ENCODE measurements around the gene PEAK1. TPM values are rescaled to one million over a fixed set of nuclear protein-coding genes. Genes with fewer than 3 reads are reported as not detected.

The PEAK1 gene
- total RNA-seq, 1 donor from 2014 or later = 69.3 TPM

DNA sequence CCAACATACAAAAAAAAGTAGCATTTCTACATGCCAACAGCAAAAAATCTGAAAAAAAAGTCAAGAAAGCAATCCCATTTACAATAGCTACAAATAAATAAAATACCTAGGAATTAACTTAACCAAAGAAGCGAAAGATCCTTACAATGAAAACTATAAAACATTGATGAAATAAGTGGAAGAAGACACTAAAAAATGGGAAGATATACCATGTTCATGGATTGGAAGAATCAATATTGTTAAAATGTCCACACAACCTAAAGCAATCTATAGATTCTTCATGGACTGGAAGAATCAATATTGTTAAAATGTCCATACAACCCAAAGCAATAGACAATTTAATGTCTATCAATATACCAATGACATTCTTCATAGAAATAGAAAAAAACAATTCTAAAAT, 21.0 kb downstream of the PEAK1 start:
- DNase-seq = no peak

DNA sequence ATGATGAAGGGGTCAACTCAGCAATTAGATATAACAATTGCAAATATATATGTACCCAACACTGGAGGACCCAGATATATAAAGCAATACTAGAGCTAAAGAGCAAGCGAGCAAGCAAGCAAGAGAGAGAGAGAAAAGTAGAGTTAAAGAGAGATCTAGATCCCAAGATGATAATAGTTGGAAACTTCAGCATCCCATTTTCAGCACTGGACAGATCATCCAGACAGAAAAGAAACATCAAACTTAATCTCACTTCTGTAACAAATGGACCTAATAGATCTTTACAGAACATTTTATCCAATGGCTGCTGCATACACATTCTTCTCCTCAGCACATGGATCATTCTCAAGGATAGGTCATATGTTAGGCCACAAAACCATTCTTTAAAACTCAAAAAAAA, 23.2 kb downstream of the PEAK1 start:
- no peak for DNase-seq

DNA sequence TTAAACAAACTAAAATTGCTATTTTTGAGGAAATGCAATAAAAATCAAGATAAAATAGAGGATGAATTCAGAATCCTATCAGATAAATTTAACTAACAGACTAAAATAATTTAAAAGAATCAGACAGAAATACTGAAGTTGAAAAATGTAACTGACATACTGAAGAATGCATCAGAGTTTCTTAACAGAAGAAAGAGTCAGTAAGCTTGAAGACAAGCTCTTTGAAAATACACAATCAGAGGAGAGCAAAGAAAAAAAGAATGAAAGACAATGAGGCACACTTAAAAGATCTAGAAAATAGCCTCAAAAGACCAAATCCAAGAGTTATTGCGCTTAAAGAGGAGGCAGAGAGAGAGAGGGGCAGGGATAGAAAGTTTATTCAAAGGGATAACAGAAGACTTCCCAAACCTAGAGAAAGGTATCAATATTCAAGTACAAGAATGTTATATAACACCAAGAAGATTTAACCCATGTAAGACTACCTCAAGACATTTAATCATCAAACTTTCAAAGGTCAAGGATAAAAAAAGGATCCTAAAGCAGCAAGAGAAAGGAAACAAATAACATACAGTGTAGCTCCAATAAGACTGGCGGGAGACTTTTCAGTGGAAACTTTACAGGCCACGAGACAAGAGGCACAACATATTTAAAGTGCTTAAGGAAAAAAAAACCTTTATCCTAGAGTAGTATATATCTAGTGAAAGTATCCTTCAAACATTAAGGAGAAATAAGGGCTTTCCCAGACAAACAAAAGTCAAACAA, 24.7 kb downstream of the PEAK1 start:
- no peak for DNase-seq

DNA sequence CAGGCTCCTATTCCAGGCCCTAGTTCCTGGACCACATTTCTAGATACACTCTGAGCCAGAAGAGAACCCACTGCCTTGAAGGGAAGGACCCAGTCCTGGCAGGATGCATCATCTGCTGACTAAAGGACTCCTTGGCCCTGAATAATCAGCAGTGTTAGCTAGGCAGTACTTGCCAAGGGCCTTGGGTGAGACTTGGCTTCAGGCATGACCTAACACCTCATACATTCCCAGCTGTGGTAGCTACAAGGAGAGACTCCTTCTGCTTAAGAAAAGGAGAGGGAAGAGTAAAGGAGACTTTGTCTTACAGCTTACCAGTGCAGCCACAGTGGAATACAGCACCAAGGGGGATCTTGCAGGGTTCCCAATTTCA, 26.4 kb downstream of the PEAK1 start:
- no peak for DNase-seq

DNA sequence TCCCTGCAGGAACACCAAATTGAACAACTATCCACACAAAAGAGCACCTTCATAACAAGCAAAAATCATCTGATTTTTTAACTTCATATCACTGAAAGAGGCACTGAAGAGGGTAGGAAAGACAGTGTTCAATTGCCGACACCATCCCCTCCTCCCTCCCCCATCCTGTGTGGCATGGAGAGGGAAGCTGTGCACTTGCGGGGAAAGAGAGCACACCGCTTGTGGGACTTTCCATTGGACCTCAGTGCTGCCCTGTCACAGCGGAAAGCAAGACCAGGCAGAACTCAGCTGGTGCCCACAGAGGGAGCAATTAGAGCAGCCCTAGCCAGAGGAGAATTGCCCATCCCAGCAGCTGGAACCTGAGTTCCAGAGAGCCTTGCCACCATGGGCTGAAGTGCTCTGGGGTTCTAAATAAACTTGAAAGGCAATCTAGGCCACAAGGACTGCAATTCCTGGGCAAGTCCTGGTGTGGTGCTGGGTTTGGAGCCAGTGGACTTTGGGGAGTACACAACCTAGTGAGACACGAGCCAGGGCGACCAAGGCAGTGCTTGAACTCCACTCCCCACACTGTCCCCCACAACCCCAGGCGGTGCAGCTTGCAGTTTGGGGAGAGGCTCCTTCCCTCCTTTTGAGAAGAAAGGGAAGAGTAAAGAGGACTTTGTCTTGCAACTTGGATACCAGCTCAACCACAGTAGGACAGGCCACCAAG, 27.0 kb downstream of the PEAK1 start:
- no peak for DNase-seq

DNA sequence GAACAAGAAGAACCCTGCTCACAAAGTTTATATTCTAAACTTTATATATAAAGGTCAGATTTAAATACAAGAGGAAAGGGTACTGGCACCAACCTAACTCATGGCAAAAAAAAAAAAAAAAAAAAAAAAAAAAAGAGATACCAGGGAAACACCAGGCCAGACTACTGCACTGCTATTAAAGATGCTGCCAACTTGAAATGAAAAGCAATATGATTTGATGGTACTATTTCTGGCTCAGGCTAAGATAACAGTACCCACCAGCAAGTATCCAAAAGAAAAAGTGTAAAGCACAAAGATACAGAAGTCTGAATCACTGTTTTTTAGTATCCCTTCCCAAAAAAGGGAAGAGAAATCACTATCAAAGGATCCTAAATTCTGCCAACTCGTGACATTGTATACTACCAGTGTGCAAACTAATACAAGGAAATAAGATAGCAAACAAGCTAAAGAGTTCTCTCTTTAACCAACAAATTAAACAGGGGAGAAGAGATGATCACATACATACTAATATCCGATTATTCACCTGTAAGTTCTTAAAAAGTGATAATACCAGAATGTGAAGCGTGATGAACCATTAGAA, 28.4 kb downstream of the PEAK1 start:
- DNase-seq = no peak

DNA sequence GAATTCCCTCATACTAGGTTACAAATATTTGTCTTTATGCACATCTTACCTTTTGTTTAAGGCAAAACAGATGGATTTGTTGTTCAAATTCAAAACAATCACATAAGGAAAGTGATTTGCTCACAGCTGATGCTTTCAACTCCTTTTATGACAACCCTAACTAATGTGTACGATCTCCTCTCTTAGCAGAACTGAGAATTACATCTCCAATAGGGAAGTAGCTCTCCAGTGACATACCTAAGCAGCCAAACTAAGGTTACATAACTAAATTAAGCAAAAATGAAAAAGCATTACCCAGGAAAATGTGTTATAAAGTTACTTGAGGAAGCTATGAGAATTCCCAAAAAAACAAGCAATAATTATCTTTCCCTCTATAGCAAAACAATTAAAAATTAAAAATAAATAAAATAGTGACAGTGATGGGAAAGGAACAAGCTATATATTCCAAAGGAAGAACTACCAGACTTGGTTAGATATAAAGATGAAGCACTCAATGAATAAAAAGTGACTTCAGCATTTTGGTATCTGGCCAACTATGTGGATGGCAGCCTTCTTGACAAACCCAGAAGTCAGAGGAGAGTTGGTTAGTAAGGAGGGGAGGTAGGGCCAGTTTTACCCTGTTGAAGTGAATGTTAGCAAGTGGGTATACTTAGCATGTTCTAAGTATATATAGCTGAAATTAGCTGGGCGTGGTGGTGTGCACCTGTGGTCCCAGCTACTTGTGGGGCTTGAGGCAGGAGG, 32.4 kb downstream of the PEAK1 start:
- DNase-seq = no peak

DNA sequence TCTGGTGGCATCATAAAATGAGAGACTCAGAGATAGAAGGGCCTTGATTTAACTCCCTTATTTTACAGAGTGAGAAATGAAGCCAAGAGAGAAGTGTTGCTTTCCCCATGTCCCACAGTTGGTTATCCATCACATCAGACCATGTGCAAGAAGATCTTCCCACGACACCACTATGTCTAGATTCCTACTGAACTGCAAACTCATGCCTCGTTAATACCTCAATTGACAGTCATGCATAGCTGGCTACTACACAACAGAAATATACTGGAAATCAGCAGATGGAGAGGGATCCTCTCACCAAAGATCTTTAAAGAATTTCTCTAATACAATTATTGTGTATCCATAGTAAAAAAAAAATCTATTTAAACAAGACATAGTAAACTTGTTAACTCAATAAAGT, 33.3 kb downstream of the PEAK1 start:
- no peak for DNase-seq

DNA sequence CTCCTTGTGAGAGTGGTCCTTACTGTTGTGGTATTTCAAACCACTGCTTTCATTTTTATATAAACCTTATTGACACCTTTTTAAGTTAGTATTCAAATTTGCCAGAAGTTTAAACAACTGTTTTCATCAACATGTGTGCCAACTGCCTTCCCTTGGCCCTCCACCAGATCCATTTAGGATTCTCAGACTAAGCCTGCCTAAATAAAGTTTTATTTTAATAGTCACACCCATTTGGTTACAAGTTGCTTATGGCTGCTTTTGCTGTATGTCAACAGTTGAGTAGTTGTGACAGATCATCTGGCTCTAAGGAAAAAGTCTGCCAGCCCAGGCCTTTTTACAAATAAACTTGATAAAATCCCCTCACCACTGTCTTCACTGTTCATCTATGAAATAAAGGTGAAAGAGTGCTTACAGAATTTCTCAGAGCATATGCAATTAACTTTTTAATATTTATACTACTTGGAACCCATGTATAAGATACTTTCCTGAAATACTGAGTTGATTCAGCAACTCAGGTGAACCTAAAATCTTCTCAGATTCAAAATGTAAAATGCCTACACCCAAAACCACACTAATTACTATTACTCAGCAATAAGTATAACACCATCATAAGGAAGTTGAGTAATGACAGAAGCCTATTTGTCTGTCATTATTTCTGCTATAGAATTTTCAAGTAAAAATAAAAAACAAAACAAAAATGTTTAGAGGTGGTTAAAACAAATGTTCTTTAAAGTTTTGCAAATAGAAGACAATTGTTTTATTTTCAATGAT, 35.1 kb downstream of the PEAK1 start:
- no peak for DNase-seq

DNA sequence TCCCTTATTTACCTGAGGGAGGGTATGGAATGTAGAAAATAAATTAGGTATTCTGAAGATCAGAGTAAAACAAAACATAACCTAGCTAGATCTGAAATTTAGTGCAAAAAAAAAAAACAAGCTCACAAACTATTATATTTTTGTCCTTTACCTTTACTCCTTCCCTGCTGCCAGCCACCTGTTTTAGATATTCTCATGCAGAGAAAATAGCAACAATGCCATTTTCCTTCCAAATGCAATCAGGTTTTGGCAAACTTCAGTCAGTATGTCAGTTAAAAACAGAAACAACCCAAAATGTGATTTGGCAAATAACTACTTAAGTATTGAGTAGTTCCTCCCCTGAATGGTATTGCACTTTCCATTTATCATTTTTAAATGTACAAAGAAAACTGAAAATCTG, 35.8 kb downstream of the PEAK1 start:
- no peak for DNase-seq

DNA sequence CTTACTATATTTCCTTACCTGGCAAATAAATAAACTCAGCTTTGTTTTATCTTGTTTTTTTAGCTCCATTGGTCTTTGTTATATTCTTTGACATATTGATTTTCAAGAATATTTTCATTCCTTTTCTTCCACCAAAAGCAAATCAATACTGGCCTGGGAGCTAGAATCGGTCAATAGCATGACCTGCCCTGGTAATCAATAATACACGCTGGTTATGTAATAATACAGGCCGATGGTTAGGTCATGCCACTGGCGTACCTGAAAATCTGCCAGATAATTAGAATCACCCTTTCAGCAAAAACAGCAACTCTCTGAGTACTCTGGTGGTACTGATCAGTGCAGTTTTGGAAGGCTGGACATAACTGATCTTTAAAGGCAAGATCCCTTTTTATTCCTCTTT, 39.9 kb downstream of the PEAK1 start:
- DNase-seq = no peak

DNA sequence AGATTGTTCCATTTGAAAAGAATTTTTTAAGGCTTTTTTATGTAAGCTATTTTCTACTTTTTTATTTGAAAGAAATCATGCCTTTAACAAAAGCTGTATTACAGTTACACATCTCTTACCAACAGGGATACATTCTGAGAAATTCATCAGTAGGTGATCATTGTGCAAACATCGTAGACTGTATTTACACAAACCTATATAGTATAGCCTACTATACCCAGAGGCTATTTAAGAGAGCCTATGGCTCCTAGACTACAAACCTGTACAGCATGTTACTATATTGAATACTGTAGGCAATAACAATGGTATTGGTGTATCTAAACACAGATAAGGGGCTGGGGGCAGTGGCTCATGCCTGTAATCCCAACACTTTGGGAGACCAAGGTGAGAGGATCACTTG, 43.1 kb downstream of the PEAK1 start:
- DNase-seq = no peak

DNA sequence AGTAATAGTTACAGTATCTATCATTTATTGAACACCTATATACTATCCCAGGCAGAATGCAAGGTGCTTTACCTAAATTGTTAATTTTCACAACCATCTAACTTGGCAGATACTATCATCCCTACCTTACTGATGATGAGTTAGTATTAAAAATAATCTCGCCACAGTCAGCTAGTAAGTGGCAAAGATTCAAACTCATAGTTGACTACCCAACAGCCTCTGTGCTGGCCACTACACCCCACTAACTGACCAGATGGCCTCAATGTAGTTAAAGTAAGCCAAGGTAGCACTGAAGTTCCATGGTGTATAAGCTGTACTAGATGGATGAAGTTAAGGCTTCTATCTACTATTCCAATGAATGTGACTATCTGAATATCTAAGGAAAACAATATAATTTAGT, 44.8 kb downstream of the PEAK1 start:
- no peak for DNase-seq

DNA sequence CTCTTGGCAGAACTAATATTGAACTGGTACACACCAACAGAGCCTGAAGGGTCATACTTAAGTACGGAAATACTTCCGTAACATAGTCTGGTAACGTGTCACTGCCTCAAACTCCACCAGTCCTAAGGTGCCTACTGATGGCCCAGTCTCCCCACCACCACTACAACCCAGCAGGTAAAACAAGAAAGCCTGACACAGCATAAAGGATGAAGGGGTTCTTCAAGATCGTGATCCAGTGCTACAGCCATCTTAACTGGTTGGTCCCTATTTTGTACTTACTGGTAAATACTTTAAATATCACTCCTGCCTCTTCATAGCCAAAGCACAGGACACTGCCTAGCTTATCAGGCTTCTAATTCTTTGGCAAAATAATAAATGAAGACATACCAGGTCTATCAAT, 46.5 kb downstream of the PEAK1 start:
- DNase-seq = no peak

DNA sequence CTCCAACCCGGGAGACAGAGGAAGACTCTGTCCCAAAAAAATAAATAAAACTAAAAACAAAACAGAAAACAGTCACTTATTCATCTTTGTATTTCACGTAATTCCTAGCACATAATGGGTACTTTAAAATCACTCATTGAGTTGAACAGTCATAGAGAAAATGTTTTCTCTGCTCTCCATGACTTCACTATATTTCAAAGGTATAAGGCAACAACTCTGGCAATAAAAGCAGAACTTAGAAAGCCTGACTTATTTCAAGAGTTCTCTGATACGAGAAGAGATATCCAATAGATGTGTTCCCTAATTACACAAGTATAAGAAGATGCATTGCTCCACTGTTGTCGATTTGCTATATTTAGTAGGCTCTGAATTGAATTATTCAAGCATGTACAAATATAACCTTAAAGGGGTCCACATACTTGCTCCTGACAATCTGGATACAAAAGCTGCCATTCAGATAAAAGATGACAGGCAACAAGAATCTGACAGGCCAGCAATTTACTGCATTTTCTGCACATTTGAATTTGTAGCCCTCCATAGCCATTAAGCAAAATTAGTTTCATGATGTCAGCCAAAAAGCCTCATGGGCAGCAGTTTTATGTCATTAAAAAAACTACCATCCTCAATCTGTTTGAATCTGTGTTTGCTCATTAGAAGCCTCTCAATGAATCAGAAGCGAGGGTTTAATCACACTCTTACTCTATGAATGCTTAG, 47.9 kb downstream of the PEAK1 start:
- no peak for DNase-seq

DNA sequence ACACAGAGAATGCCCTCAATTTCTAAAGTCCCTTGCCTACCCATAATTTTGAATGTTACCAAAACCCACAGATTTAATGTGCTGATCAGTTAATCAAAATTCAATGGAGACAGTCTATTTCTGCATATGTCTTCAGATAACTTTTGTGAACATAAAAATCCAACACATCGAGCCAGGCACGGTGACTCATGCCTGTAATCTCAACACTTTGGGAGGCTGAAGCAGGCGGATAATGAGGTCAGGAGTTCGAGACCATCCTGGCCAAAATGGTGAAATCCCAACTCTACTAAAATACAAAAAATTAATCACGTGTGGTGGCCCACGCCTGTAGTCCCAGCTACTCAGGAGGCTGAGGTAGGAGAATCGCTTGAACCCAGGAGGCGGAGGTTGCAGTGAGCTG, 49.3 kb downstream of the PEAK1 start:
- no peak for DNase-seq

DNA sequence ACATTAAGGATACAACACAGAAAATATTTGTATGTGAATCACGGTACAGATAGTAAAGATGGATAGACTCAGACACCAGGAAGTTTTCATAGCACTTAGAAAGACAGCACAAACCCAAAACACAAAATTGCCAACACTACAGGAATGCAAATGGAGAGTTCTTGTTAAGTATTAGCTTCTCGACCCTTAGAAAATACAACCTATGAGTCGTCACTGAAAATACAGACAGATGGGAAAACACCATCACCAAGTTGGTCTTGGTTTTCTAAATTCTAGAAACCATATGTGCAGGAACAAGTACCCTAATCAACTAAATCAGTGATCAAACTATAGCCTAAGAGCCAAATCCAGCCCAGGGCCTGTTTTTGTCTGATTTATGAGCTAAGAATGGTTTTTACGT, 50.7 kb downstream of the PEAK1 start:
- DNase-seq = no peak

DNA sequence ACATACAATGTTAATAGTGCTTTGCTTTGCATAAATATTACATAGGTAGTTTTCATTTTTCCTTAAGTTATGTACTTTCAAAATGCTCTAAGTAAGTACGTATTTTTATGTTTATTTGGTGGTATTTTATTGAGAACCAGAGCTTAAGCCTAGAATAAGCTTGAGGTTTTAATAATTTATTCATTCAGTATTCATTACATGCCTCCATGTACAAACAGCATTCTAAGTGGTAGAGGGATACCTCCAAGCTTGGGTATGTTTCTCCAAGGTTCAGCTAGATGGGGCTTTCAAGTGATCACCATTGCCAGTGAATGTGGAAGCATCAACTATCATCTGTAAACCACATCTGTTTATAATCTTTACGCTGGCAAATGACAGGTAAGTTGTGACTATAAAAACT, 52.3 kb downstream of the PEAK1 start:
- no peak for DNase-seq

DNA sequence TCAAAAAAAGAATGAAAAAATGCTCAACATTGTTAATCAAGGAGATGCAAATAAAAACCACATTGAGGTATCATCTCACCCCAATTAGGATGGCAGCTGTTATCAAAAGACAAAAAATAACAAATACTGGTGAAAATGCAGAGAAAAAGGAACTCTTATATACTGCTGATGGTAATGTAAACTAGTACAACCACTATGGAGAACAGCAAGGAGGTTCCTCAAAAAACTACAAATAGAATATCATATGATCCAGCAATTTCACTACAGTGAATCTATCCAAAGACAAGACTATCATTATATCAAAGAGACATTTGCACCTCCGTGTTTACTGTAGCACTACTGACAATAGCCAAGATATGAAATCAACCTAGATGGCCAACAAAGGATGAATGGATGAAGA, 58.4 kb downstream of the PEAK1 start:
- no peak for DNase-seq

DNA sequence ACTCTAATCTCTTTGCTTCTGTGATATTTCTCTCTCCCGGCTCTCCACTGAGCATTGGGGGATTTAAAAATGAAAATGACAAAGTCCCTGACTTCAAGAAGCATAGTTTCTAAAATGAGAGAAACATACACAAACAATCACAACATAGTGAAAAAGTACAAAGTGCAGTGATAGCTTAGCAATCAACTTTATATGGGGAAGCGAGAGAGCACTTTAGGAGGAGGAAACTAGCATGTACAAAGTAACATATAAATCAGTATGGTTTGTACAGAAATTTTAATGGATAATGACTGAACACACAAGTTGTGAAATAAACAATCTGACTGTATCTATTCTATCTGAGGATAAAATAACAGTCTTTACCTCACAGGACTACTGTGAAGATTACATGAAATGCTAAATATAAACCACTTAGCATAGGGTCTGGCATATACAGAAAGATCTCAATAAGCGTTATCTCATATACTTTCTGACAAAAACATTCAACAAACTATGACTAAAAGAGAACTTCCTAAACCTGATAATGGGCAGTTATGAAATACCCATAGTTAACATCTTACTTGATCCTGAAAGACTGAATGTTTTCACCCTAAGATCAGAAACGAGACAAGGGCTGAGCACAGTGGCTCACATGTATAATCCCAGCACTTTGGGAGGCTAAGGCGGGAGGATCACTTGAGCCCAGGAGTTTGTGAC, 61.2 kb downstream of the PEAK1 start:
- no peak for DNase-seq

DNA sequence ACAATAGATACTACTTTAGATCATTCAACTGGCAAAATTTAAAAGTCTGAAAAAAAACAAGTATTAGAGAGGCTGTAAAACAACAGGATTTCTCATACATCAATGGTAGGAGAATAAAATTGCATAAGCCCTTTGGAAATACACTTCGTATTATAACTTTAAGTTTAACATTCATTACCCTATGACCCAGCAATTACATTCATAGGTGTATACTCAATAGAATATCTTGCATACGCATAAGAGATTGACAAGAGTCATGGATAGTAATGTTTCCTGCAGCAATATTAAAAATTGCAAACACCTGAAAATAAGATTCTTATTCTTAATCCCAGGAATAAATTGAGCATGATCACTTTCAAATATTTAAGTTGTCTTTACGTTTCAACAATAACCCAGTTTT, 63.6 kb downstream of the PEAK1 start:
- no peak for DNase-seq

Measured in dermis blood vessel endothelial cell (primary cell).